Mesenteric fat pad (tissue), 1 donor: Measurements from ENCODE around the gene CFAP69. TPM values are rescaled to one million over a fixed set of nuclear protein-coding genes. Genes with fewer than 3 reads are reported as not detected.
"Not testable (repeated sequence)": the region's sequence is repeated elsewhere in the genome, so short reads cannot be mapped to it uniquely, and the experiment has no call there.

Experiments used
- DNase-seq: peaks from one replicate; pipeline ENCODE4 v3.0.0-alpha.2; 2020; ENCODE audit warnings: low spot score
- total RNA-seq: library from RNA; stranded (reverse); fragmentation: NEBNext Ultra II Directional; extraction: Animal tissue kit (Norgen Biotek cat#: 25700); gene quantifications from one replicate; pipeline ENCODE4 v1.2.1, GENCODE V29; 2021
- donor health status: DM: yes; HTN: yes; CAD: no.

CFAP69 gene
- total RNA-seq, 1 donor from 2014 or later, result 10.4 TPM

GRCh38 chr7:90230834-90231233 lies 14.1 kb upstream of the CFAP69 start:
- no peak for DNase-seq

- DNase-seq, result no peak
Measured at GRCh38 chr7:90231304-90231703, 13.7 kb upstream of the CFAP69 start.

- DNase-seq, result no peak
Measured at GRCh38 chr7:90232430-90232829, 12.5 kb upstream of the CFAP69 start.

GRCh38 chr7:90233569-90233968 lies 11.4 kb upstream of the CFAP69 start:
- DNase-seq, result no peak

- DNase-seq, result no peak
Measured at GRCh38 chr7:90236721-90237289, 8.2 kb upstream of the CFAP69 start.

- no peak for DNase-seq
Measured at GRCh38 chr7:90238022-90238421, 7.0 kb upstream of the CFAP69 start.

- DNase-seq, result no peak
Measured at GRCh38 chr7:90238583-90238982, 6.4 kb upstream of the CFAP69 start.

GRCh38 chr7:90239050-90239449 lies 5.9 kb upstream of the CFAP69 start:
- DNase-seq, result no peak

GRCh38 chr7:90239625-90240228 lies 5.2 kb upstream of the CFAP69 start:
- DNase-seq, result no peak

- DNase-seq, result no peak
Measured at GRCh38 chr7:90242369-90243168, 2.4 kb upstream of the CFAP69 start.

GRCh38 chr7:90243556-90243955 lies 1.4 kb upstream of the CFAP69 start:
- DNase-seq, result no peak

- no peak for DNase-seq
Measured at GRCh38 chr7:90244565-90244908, 437 bp upstream of the CFAP69 start.

GRCh38 chr7:90246171-90246570 lies 1.2 kb downstream of the CFAP69 start:
- DNase-seq, result no peak

- DNase-seq, result no peak
Measured at GRCh38 chr7:90248706-90249105, 3.7 kb downstream of the CFAP69 start.

GRCh38 chr7:90250601-90251303 lies 5.8 kb downstream of the CFAP69 start:
- DNase-seq, result no peak

GRCh38 chr7:90251304-90251635 lies 6.3 kb downstream of the CFAP69 start:
- no peak for DNase-seq

GRCh38 chr7:90256011-90256410 lies 11.0 kb downstream of the CFAP69 start:
- not testable (repeated sequence) for DNase-seq

GRCh38 chr7:90256778-90257177 lies 11.8 kb downstream of the CFAP69 start:
- no peak for DNase-seq

GRCh38 chr7:90261441-90261840 lies 16.5 kb downstream of the CFAP69 start:
- DNase-seq, result no peak

- DNase-seq, result no peak
Measured at GRCh38 chr7:90262438-90262837, 17.5 kb downstream of the CFAP69 start.

GRCh38 chr7:90266808-90267207 lies 21.8 kb downstream of the CFAP69 start:
- no peak for DNase-seq

GRCh38 chr7:90267263-90267858 lies 22.4 kb downstream of the CFAP69 start:
- no peak for DNase-seq
